Activated CD4-positive, CD25-positive, alpha-beta regulatory T cell (primary cell): ENCODE measurements around the gene DAPK1.
"Not testable (repeated sequence)": the region's sequence is repeated elsewhere in the genome, so short reads cannot be mapped to it uniquely, and the experiment has no call there.

Source experiments
- DNase-seq, 4 experiments: peaks; one replicate each; lab custom pipeline; 2025; lab: John Stamatoyannopoulos, UW

The DAPK1 gene

GRCh38 chr9:87498046-87498810 is 561 bp downstream of the DAPK1 start:
- no peak for DNase-seq

DNA sequence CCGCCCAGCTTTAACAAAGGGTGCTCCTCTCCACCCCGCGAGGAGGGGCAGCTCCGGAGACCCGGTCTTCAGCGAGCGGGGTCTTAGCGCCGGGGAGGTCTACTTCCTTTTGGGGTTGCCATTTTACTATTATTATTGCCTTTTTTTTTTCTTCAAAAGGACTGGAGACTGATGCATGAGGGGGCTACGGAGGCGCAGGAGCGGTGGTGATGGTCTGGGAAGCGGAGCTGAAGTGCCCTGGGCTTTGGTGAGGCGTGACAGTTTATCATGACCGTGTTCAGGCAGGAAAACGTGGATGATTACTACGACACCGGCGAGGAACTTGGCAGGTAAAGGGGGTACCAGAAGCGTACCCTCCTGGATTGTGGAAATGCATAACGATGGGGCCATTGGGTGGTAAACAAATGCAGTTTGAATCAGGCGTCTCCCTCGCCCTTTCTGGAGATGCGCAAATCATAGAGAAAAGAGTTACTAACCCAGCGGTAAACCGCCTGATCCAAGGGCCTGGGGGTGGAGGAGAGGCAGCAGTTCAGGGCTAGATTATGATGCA is 1.2 kb downstream of the DAPK1 start:
- no peak for DNase-seq

DNA sequence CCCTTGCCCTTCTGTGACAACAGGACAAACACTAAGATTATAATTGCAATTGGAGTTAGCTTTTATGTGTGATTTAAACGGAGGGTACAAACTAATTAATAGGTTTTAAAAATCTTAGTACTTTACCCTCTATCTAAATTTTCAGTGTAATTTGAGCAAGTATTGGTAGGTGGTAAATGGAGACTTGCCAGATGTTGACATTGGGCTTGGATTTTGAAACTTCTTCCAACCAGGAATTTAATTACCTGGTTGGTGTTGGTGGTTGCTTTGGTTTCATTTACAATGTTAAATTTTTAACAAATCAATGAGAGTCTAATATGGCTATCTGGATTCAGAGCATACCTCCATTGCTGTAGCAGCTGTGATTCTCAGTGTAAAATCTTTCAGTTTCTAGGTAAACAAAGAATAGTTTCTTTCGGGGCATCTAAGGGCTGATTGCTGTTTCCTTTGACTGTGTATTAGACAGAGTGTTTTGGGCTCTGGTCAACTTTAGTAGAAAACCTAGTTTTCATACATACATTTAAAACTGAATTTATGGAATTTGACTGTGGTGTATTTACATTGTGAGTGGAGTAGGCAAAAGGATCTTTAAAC is 1.9 kb downstream of the DAPK1 start:
- no peak for DNase-seq

DNA sequence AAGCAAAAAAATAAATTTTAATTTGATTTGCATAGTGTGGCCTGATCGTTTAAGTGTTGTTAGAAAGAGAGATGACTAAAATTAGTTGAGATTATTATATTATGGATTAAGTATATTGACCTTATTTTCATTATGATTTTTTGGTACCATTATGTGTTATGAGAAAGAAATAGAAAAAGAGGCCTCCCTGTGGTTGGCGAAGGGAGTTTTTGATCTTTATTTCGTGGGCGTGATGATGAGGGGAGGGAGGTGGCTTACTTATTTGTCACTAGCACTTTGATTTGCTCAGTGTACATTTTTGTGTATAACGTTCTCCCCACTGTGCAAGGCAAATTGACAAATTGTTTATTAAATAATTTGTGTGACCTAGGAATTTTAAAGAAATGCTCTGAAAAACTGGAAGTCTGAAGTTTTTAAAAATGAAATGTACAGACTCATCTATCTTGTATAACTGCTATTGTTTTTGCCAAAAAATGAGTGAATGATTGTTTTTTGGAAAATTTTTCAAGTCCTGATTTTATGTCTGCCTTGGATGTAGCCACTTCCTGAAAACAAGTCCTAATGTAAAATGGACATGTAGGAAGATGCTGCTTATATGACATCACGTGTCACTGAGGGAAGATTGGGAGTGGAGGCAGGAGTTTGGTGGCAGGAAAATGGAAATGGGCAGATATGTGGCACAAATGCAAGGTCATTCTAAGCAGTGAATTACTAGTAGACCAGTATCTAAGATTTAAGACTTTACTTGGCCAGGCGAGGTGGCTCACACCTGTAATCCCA is 3.0 kb downstream of the DAPK1 start:
- no peak for DNase-seq

- not testable (repeated sequence) for DNase-seq
Observed at GRCh38 chr9:87501271-87501656, 3.6 kb downstream of the DAPK1 start.

GRCh38 chr9:87501806-87502205 is 4.1 kb downstream of the DAPK1 start:
- no peak for DNase-seq

DNA sequence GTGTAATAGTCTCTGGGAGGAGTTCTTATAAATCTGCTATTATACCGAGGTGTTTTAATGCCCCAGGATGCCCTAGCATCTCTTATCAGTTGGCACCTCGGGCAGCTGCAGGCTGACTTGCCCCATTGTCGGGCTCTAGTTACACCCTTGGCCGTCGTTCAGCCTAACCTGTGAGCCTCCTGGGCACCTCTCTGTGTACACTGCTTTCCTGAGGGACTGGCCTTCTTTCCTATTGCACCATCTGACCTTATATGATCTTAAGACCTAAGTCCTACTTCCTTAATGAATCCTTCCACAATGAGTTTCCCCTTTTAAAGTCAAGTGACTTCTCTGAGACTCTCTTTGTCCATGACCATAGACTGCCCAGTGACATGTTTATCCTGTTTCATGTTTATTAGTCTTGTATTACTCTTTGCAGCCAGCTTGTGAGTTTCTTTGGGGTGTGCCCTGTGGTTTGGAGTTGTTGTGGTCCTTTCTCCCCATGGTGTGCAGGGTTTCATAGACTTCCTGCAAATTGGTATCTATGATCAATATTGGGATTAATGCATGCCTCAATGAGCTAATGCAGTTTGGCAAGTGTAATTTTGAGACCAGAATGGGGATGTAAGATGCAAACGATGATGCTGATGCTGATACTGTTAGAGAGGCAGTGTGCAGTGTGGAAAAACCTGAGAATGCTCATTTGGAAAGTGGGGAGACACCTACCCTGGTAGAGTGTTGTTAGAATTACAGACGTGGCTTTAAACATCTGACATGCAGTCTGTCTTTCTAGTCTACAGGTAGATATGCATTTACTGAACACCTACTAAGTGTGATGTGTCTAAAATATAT is 4.9 kb downstream of the DAPK1 start:
- no peak for DNase-seq

DNA sequence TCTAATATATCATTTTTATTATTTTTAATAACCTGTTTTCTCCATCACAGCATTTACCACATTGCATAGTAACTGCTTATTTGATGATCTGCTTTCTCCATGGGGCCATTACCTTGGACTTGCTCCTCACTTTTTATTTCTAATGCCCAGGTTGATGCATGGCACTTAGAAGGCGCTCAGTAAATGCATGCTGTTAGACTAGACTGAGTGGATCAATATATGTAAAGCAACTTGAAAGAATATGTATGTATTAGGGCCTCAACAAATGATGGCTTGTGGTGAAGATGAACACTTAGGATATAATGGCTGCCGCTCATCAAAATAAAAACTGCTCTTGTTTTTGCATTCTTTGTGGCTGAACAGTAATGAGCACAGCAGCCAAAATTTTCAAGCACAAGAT is 5.8 kb downstream of the DAPK1 start:
- DNase-seq = no peak

DNA sequence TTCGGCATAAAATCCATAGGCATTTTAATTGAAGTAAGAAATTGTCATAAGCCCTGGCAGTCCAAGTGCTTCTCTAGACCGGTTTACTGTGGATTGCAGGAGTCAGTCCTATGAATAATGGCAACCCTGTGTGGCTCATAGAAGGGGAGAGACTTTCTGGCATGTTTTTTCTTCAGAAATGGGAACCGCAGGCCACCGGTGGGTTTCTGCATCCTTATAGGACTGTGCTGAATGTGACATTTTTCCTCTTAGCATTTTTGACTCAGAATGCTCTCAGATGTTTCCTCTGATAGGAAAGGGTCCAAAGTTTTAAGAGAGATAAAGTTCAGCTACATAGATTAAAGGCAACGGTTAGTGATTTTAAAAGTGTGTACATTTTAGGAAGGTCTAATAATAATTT is 6.3 kb downstream of the DAPK1 start:
- no peak for DNase-seq

DNA sequence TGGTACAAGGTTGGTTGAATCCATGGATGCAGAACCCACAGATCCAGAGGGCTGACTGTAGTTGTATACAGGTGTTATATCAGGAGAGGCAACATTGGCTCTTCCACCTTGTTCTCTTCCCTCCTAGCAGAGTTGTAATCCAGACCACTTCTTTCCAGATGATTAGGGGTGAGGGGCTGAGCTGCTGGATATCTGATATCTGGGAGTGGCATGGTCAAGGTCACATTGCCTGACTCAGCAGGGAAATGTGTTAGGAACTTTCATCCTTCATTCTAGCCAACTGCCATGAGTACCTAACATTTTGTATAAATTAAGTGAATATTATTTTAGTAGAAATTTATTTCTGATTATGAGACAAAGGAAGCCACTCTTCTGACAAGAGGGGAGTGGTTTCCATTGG is 7.3 kb downstream of the DAPK1 start:
- DNase-seq = no peak

GRCh38 chr9:87505869-87506678 is 8.4 kb downstream of the DAPK1 start:
- DNase-seq = no peak

- DNase-seq = no peak
Observed at GRCh38 chr9:87507576-87507975, 9.9 kb downstream of the DAPK1 start.

DNA sequence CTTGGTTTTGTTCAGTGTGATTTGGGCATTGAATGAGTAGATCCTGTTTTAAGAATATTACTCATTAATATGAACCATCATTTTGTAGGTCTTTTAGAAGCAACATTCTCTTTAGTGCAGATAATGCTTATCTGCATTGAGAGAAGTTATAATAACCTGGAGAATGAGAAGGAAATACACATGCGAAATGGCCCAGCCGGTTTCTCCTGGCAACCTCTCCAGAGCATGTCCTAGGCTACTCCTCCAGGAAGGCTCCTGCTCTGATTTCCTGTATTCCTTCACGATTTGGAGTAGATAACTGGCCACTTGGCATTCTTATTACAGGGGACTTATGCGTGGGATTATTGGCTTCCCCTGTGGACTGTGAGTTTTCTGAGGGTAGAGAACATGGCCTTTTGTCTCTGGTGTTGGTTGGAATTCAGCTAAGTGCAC is 12.6 kb downstream of the DAPK1 start:
- no peak for DNase-seq

GRCh38 chr9:87512311-87512710 is 14.6 kb downstream of the DAPK1 start:
- no peak for DNase-seq

GRCh38 chr9:87513161-87513560 is 15.5 kb downstream of the DAPK1 start:
- DNase-seq = no peak

GRCh38 chr9:87513880-87514535 is 16.3 kb downstream of the DAPK1 start:
- no peak for DNase-seq

DNA sequence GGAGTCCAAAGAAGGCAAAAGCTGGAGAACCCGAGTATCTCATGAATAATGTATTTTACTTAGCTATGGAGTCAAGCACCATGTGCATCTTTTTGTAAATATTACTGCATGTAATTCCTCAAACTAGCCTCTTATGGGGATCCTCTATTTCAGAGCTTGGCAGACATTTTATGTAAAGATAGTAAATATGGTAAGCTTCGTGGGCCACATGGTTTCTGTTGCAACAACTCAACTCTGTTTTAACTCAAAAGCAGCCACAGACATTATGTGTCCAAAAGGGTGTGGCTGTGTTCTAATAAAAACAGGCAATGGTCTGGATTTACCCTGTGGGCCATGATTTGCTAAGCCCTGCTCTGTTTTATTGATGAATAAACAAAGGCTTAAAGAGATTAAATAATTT is 17.3 kb downstream of the DAPK1 start:
- DNase-seq = no peak

DNA sequence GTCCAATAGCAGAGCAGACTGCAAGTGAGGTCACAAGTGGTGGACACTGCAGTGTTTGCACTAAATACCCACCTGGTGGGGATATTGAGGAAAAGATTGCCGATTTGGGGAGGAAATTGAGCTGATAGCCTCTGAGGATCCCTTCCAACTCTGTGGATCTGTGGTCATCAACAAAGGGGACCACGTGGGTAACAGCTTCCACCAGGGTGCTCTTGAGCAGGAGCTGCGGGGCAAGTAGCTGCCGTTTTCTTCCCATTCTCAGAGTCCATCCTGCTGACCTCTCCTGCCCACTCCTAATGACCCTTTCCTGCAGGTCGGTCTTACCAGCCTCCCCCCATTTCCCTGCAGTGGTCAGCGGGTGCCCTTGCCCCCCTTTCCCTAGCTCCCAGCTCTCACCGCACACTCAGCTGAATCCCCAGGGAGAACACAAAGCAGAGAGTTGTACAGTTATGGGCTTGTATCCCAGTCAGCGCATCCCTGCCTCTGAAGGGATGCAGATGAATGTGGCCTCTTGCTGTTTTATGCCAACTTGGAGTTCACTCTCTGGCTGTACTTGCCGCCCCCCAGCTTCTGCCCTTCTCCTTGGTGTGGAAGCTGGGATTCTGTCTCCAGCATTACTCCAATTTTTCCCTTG is 18.0 kb downstream of the DAPK1 start:
- no peak for DNase-seq

- DNase-seq = no peak
Observed at GRCh38 chr9:87516222-87516925, 18.7 kb downstream of the DAPK1 start.
